Endothelial cell of umbilical vein (primary cell): ENCODE data around the gene DESI2. TPM values are rescaled to one million over a fixed set of nuclear protein-coding genes. Genes with fewer than 3 reads are reported as not detected.

ENCODE experiments used
- BruUV-seq: library from RNA; stranded (reverse); fragments of 400-500 nt; replicated peaks from 2 replicates; lab custom pipeline; 2021; lab: Mats Ljungman, UMichigan
- CTCF ChIA-PET: fragments of 300-600, 350-600 bp; sonication (Branson Sonifier 250); formaldehyde crosslinking; loops from one replicate; lab custom pipeline; 2021; ENCODE audit warnings: antibody characterized with exemption, inconsistent platforms; lab: Charles Lee
- POLR2A ChIA-PET: fragments of 300-600, 350-600 bp; sonication (Branson Sonifier 250); formaldehyde crosslinking; loops from one replicate; lab custom pipeline; 2021; ENCODE audit warnings: antibody characterized with exemption, inconsistent platforms; lab: Charles Lee
- DNase-seq: peaks from one replicate; pipeline ENCODE4 v3.0.0-alpha.2; 2011; ENCODE audit warnings: low read depth, low spot score
- FAIRE-seq: peaks from 2 replicates; lab custom pipeline; 2011; peaks lifted over from hg19 to GRCh38; lab: Jason Lieb, UNC
- H2AFZ ChIP-seq: 2 replicates; pipeline ENCODE4 v1.6.0; 2012; ENCODE audit warnings: low read depth, low read length, control low read depth, inconsistent platforms
- H3K27ac ChIP-seq: 2 replicates; pipeline ENCODE4 v1.5.1; 2011; ENCODE audit warnings: low read depth, mild to moderate bottlenecking, control low read depth, low read length, moderate library complexity; ENCODE audit not compliant: insufficient read depth
- H3K27me3 ChIP-seq, 2 experiments: 2 replicates each; pipeline versions ENCODE4 v1.6.0 to v1.6.1; 2011; ENCODE audit warnings: low read length in 2 of 2, mixed read lengths in 1 of 2; ENCODE audit not compliant: control insufficient read depth in 2 of 2, insufficient read depth in 2 of 2
- H3K36me3 ChIP-seq, 2 experiments: 2 replicates in 1 of 2; 3 replicates in 1 of 2; pipeline ENCODE4 v1.5.1; 2011; ENCODE audit warnings: low read length in 2 of 2, mild to moderate bottlenecking in 1 of 2, moderate library complexity in 1 of 2; ENCODE audit not compliant: control insufficient read depth in 2 of 2, insufficient read depth in 2 of 2; ENCODE audit errors: extremely low read depth in 1 of 2
- H3K4me1 ChIP-seq: 3 replicates; pipeline ENCODE4 v1.5.1; 2011; ENCODE audit warnings: mild to moderate bottlenecking, low read length; ENCODE audit not compliant: control insufficient read depth, insufficient read depth; ENCODE audit errors: extremely low read depth
- H3K4me2 ChIP-seq: 2 replicates; pipeline ENCODE4 v1.6.1; 2011; ENCODE audit warnings: low read length, control low read depth, mixed read lengths; ENCODE audit not compliant: insufficient read depth
- H3K4me3 ChIP-seq, 3 experiments: fragments of 200-600 bp in 1 of 3; sonication (generic), shearing (Covaris generic) in 1 of 3; replicated peaks in 1 of 3; 2 replicates each; pipeline ENCODE4 v1.5.1; 2011 to 2016; ENCODE audit warnings: control low read depth in 3 of 3, low read length in 3 of 3, mild to moderate bottlenecking in 2 of 3, inconsistent platforms in 1 of 3, low read depth in 1 of 3, moderate library complexity in 1 of 3; ENCODE audit not compliant: insufficient read depth in 1 of 3
- H3K79me2 ChIP-seq: 2 replicates; pipeline ENCODE4 v1.6.0; 2012; ENCODE audit warnings: low read length, inconsistent platforms; ENCODE audit not compliant: control insufficient read depth, insufficient read depth
- H3K9ac ChIP-seq: replicated peaks from 2 replicates; pipeline ENCODE3; 2011; ENCODE audit warnings: low read length, control low read depth; ENCODE audit not compliant: insufficient read depth; ENCODE audit errors: extremely low read depth
- H3K9me1 ChIP-seq: replicated peaks from 3 replicates; pipeline ENCODE4 v1.6.0; 2011; ENCODE audit warnings: mild to moderate bottlenecking, low read length; ENCODE audit not compliant: control insufficient read depth, insufficient read depth; ENCODE audit errors: extremely low read depth
- H3K9me3 ChIP-seq: replicated peaks from 2 replicates; pipeline ENCODE4 v1.5.1; 2012; ENCODE audit warnings: low read length, inconsistent platforms; ENCODE audit not compliant: control insufficient read depth, insufficient read depth
- H4K20me1 ChIP-seq: replicated peaks from 2 replicates; pipeline ENCODE3; 2011; ENCODE audit warnings: mild to moderate bottlenecking, low read length; ENCODE audit not compliant: control insufficient read depth, insufficient read depth; ENCODE audit errors: extremely low read depth
- CTCF ChIP-seq, 2 donors: IDR thresholded peaks; 1 replicate in 1 of 2; 2 replicates in 1 of 2; pipeline ENCODE4 v1.5.1; 2011; ENCODE audit warnings: low read length in 2 of 2, mild to moderate bottlenecking in 2 of 2, moderate library complexity in 2 of 2, control low read depth in 1 of 2, inconsistent platforms in 1 of 2, low read depth in 1 of 2; ENCODE audit not compliant: insufficient read depth in 1 of 2; ENCODE audit errors: extremely low read depth in 1 of 2
- EZH2 ChIP-seq: IDR thresholded peaks from 2 replicates; pipeline ENCODE4 v1.6.1; 2012; ENCODE audit warnings: borderline replicate concordance, low read depth, mild to moderate bottlenecking, moderate library complexity, low read length, inconsistent platforms; ENCODE audit not compliant: severe bottlenecking
- FOS ChIP-seq: IDR thresholded peaks from 2 replicates; pipeline ENCODE4 v1.6.1; 2011; ENCODE audit warnings: mild to moderate bottlenecking, low read length, moderate library complexity, borderline replicate concordance; ENCODE audit not compliant: insufficient read depth
- GATA2 ChIP-seq: IDR thresholded peaks from 2 replicates; pipeline ENCODE4 v1.7.0; 2011; ENCODE audit warnings: low read depth, mild to moderate bottlenecking, moderate library complexity, mixed read lengths, low read length; ENCODE audit not compliant: insufficient read length, insufficient read depth
- JUN ChIP-seq: IDR thresholded peaks from 2 replicates; pipeline ENCODE4 v1.6.1; 2011; ENCODE audit warnings: borderline replicate concordance, low read depth; ENCODE audit not compliant: insufficient read length, insufficient read depth
- MYC ChIP-seq: IDR thresholded peaks from one replicate; pipeline ENCODE4 v1.6.1; 2011; ENCODE audit warnings: mild to moderate bottlenecking, low read depth, low read length
- POLR2A ChIP-seq: IDR thresholded peaks from 2 replicates; pipeline ENCODE4 v1.6.1; 2012; ENCODE audit warnings: low read depth, mild to moderate bottlenecking, control low read depth, low read length
- POLR2AphosphoS5 ChIP-seq: IDR thresholded peaks from 2 replicates; pipeline ENCODE4 v1.6.1; 2012; ENCODE audit warnings: low read depth, mild to moderate bottlenecking, control low read depth, low read length, moderate library complexity; ENCODE audit not compliant: insufficient read depth
- dilution Hi-C: fragments of 300-500 bp; cut with MboI; formaldehyde crosslinking; loops from one replicate; pipeline ENCODE4 v1.15.0; 2019; ENCODE audit warnings: low sequenced_read_pairs; ENCODE audit not compliant: extremely low pct_ligation_motif_present
- intact Hi-C: fragments of 100-400 bp; cut with micrococcal nuclease; formaldehyde crosslinking; loops from one replicate; pipeline ENCODE4 v1.10.0; 2022
- polyA plus RNA-seq, 4 experiments: library from polyadenylated mRNA; depleted of rRNA in 3 of 4; stranded (reverse) in 3 of 4; unstranded in 1 of 4; fragments of >200 nt; gene quantifications; 2 replicates each; pipeline versions ENCODE4 v1.2.1 to v1.2.3, GENCODE V29; 2011 to 2012; ENCODE audit warnings: missing spikeins in 1 of 4
- total RNA-seq: library from RNA; stranded (reverse); gene quantifications from 2 replicates; pipeline ENCODE4 v1.2.3, GENCODE V29; 2021
- TF ChIP-seq, protein P1 (sequence below): IDR thresholded peaks from 2 replicates; pipeline ENCODE4 v1.6.1; 2011; ENCODE audit not compliant: insufficient read depth, insufficient read length

The DESI2 gene
- total and polyA plus RNA-seq, 2 donors (not counting 3 experiments of a cell fraction or from before 2014, with no cell fraction given) = 22.9 to 37.2 TPM

DNA sequence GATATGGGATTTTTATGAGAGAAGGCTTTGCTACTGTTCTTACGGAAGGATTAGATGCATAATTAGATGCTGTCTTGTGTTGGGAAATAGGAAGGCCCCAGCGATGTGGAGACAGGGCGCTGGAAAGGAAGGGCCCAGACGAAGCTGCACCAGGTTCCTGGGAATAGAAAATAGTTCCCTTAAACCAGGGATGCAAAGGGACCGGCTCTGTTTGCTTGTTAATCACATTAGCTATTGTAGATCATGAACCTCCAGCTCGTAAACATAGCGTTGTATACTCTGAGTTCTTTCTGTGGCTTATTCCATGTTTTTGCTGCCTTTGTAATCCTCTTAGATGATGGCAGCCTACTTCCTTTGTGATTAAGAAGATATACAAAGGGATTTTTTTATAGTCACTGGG lies 102.7 kb downstream of the DESI2 start:
- ChIA-PET CTCF (no interaction called here), POLR2A (no interaction called here)
- H3K4me3 ChIP-seq = no peak overlapping the region
- no TSS peak for BruUV-seq
- FAIRE-seq (no peak), DNase-seq (no peak)
- no peaks in the 10 kb centered on the region for H3K9me1 ChIP-seq
- intact Hi-C loops (no loop called here), dilution Hi-C loops (no loop called here)
- TF ChIP-seq POLR2AphosphoS5 (no peak), JUN (no peak), EZH2 (no peak), FOS (no peak), MYC (no peak), GATA2 (no peak), POLR2A (no peak), CTCF (IDR thresholded peaks at IDR 0.05; ENCODE audit: extremely low read depth in 1 of 2, insufficient read depth in 1 of 2, low read depth in 1 of 2, low read length in 2 of 2) (no peak)
- TF ChIP-seq, protein P1, sequence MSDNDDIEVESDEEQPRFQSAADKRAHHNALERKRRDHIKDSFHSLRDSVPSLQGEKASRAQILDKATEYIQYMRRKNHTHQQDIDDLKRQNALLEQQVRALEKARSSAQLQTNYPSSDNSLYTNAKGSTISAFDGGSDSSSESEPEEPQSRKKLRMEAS = no peak
- no peaks in the 10 kb centered on the region for H3K4me1 ChIP-seq
- no peaks in the 10 kb centered on the region for H3K27me3 ChIP-seq
- H3K4me2 ChIP-seq = no peak overlapping the region
- H3K9ac ChIP-seq = no peak overlapping the region
- no peaks in the 10 kb centered on the region for H3K9me3 ChIP-seq
- no peaks in the 10 kb centered on the region for H4K20me1 ChIP-seq
- H3K36me3 ChIP-seq = no peaks in the 10 kb centered on the region
- H3K27ac ChIP-seq = no peak overlapping the region
- H2AFZ ChIP-seq = no peak overlapping the region
- H3K79me2 ChIP-seq = no peaks in the 10 kb centered on the region
